HG02623 (cell line): Measurements from ENCODE around the gene SEMA4D.

Source experiments
- ATAC-seq: cut with Tn5 transposase; IDR thresholded peaks from one replicate; pipeline ENCODE4 v1.9.1; 2021; ENCODE audit warnings: moderate library complexity; ENCODE audit not compliant: unreplicated experiment

SEMA4D gene

GRCh38 chr9:89468281-89468960, 29.5 kb downstream of the SEMA4D start:
- ATAC-seq: no peak

- ATAC-seq: no peak
Observed at GRCh38 chr9:89467278-89467625, 30.7 kb downstream of the SEMA4D start.

- peak; percentile 56 for ATAC-seq
Observed at GRCh38 chr9:89466451-89467277, 31.2 kb downstream of the SEMA4D start.

GRCh38 chr9:89465726-89466308, 32.1 kb downstream of the SEMA4D start:
- no peak for ATAC-seq

- no peak for ATAC-seq
Observed at GRCh38 chr9:89465001-89465451, 32.9 kb downstream of the SEMA4D start.

GRCh38 chr9:89464300-89464901, 33.5 kb downstream of the SEMA4D start:
- no peak for ATAC-seq

- ATAC-seq: no peak
Observed at GRCh38 chr9:89462817-89463683, 34.9 kb downstream of the SEMA4D start.

GRCh38 chr9:89462199-89462598, 35.7 kb downstream of the SEMA4D start:
- ATAC-seq: no peak

- ATAC-seq: no peak
Observed at GRCh38 chr9:89461265-89461664, 36.6 kb downstream of the SEMA4D start.

- no peak for ATAC-seq
Observed at GRCh38 chr9:89460551-89460950, 37.4 kb downstream of the SEMA4D start.

- no peak for ATAC-seq
Observed at GRCh38 chr9:89458768-89459496, 39.0 kb downstream of the SEMA4D start.

GRCh38 chr9:89457376-89457855, 40.5 kb downstream of the SEMA4D start:
- no peak for ATAC-seq

GRCh38 chr9:89455356-89455824, 42.5 kb downstream of the SEMA4D start:
- no peak for ATAC-seq

- ATAC-seq: no peak
Observed at GRCh38 chr9:89454498-89455355, 43.2 kb downstream of the SEMA4D start.

- ATAC-seq: no peak
Observed at GRCh38 chr9:89453452-89453851, 44.5 kb downstream of the SEMA4D start.

- ATAC-seq: no peak
Observed at GRCh38 chr9:89452561-89452960, 45.4 kb downstream of the SEMA4D start.

GRCh38 chr9:89450213-89450612, 47.7 kb downstream of the SEMA4D start:
- no peak for ATAC-seq

GRCh38 chr9:89449261-89449671, 48.6 kb downstream of the SEMA4D start:
- ATAC-seq: no peak

- ATAC-seq: no peak
Observed at GRCh38 chr9:89448821-89449220, 49.1 kb downstream of the SEMA4D start.
